ENCODE data around the gene PCDHA6. TPM values are rescaled to one million over a fixed set of nuclear protein-coding genes. Genes with fewer than 3 reads are reported as not detected.
"Not testable (repeated sequence)": the region's sequence is repeated elsewhere in the genome, so short reads cannot be mapped to it uniquely, and the experiment has no call there.

Gene PCDHA6
- total RNA-seq, 1 donor = 0.27 TPM

GRCh38 chr5:140828362-140828737 lies 590 bp downstream of the PCDHA6 start:
- H3K4me3 ChIP-seq (ENCODE audit: low read depth, low read length) = no peak overlapping the region
- DNase-seq (ENCODE audit: low read depth) = no peak
- TF ChIP-seq CTCF (IDR thresholded peaks at IDR 0.05; ENCODE audit: insufficient read depth, low read length) = no peak

- H3K4me3 ChIP-seq (ENCODE audit: low read depth, low read length); DNase-seq (ENCODE audit: low read depth): not testable (repeated sequence)
Measured at GRCh38 chr5:140829511-140830501, 2.0 kb downstream of the PCDHA6 start.

- DNase-seq (ENCODE audit: low read depth) = peak; percentile 22
- TF ChIP-seq CTCF (IDR thresholded peaks at IDR 0.05; ENCODE audit: insufficient read depth, low read length) = no peak
- peak within 1 kb of the TSS; percentile 22 for H3K4me3 ChIP-seq (ENCODE audit: low read depth, low read length)
Measured at GRCh38 chr5:140833993-140834392, 6.2 kb downstream of the PCDHA6 start, which contains the start of gene PCDHA7. TSS of gene PCDHA7 (plus strand) at chr5:140834269. CDS start at chr5:140834384, 115 bp downstream.

- DNase-seq (ENCODE audit: low read depth) = not testable (repeated sequence)
- H3K4me3 ChIP-seq (ENCODE audit: low read depth, low read length) = peak overlapping the region; percentile 22
Measured at GRCh38 chr5:140834439-140835008, 6.8 kb downstream of the PCDHA6 start.

- no peak for TF ChIP-seq CTCF (IDR thresholded peaks at IDR 0.05; ENCODE audit: insufficient read depth, low read length)
- DNase-seq (ENCODE audit: low read depth) = no peak
- no peak overlapping the region for H3K4me3 ChIP-seq (ENCODE audit: low read depth, low read length)
Measured at GRCh38 chr5:140835622-140836510, 8.1 kb downstream of the PCDHA6 start.

GRCh38 chr5:140840978-140841962 lies 13.5 kb downstream of the PCDHA6 start, which contains the start of gene PCDHA8:
TSS of gene PCDHA8 (plus strand) at chr5:140841187. CDS start at chr5:140841322, 135 bp downstream.
- no peak for TF ChIP-seq CTCF (IDR thresholded peaks at IDR 0.05; ENCODE audit: insufficient read depth, low read length)
- no peak for DNase-seq (ENCODE audit: low read depth)
- H3K4me3 ChIP-seq (ENCODE audit: low read depth, low read length) = no peak within 1 kb of the TSS
